B cell (primary cell): Measurements from ENCODE around the gene HOXD10. TPM values are rescaled to one million over a fixed set of nuclear protein-coding genes. Genes with fewer than 3 reads are reported as not detected.

Source experiments
- ATAC-seq: fragments of 200-7000 bp; cut with Tn5 transposase; one replicate; pipeline ENCODE4 v1.10.0; 2021; ENCODE audit warnings: low read depth, mild to moderate bottlenecking, moderate number of reproducible peaks, moderate library complexity
- CTCF ChIA-PET: fragments of 350-600 bp; sonication (Branson Sonifier 250); formaldehyde crosslinking; loops from one replicate; lab custom pipeline; 2021; ENCODE audit warnings: antibody characterized with exemption, inconsistent platforms; lab: Charles Lee
- POLR2A ChIA-PET: fragments of 350-600 bp; sonication (Branson Sonifier 250); formaldehyde crosslinking; loops from one replicate; lab custom pipeline; 2021; ENCODE audit warnings: antibody characterized with exemption; lab: Charles Lee
- DNase-seq: peaks from one replicate; pipeline ENCODE4 v3.0.0; 2013
- H2AFZ ChIP-seq: 2 replicates; pipeline ENCODE4 v1.6.1; 2012; ENCODE audit warnings: mild to moderate bottlenecking, low read depth, low read length; ENCODE audit not compliant: insufficient read depth, poor library complexity, severe bottlenecking
- H3K27ac ChIP-seq, 2 donors: 1 replicate in 1 of 2; 2 replicates in 1 of 2; pipeline ENCODE4 v1.5.1; 2012 to 2013; ENCODE audit warnings: low read length in 2 of 2, mild to moderate bottlenecking in 2 of 2, moderate library complexity in 1 of 2
- H3K27me3 ChIP-seq, 4 experiments: fragments of 200-600 bp in 1 of 4; sonication (generic) in 1 of 4; replicated peaks in 1 of 4; 1 replicate in 2 of 4; 2 replicates in 2 of 4; pipeline versions ENCODE4 v1.6.1 to v1.7.0; 2013 to 2016; ENCODE audit warnings: low read length in 3 of 4, mild to moderate bottlenecking in 2 of 4, mixed read lengths in 1 of 4, moderate library complexity in 1 of 4; ENCODE audit not compliant: insufficient read depth in 4 of 4, control insufficient read depth in 3 of 4; ENCODE audit errors: control extremely low read depth in 1 of 4
- H3K36me3 ChIP-seq, 2 experiments: replicated peaks in 1 of 2; 1 replicate in 1 of 2; 2 replicates in 1 of 2; pipeline versions ENCODE4 v1.6.1 to v1.7.1; 2013; ENCODE audit warnings: low read length in 1 of 2; ENCODE audit not compliant: insufficient read depth in 2 of 2, control insufficient read depth in 1 of 2; ENCODE audit errors: control extremely low read depth in 1 of 2, extremely low read depth in 1 of 2
- H3K4me1 ChIP-seq, 2 donors: fragments of 200-600 bp in 1 of 2; sonication (generic) in 1 of 2; 1 replicate in 1 of 2; 2 replicates in 1 of 2; pipeline versions ENCODE4 v1.5.1 to v1.6.1; 2013 to 2017; ENCODE audit warnings: low read length in 2 of 2; ENCODE audit not compliant: control insufficient read depth in 2 of 2, insufficient read depth in 2 of 2
- H3K4me2 ChIP-seq: replicated peaks from 2 replicates; pipeline ENCODE3; 2012; ENCODE audit warnings: mild to moderate bottlenecking, low read depth, low read length; ENCODE audit not compliant: poor library complexity, severe bottlenecking
- H3K4me3 ChIP-seq, 5 experiments: fragments of 200-600 bp in 1 of 5; sonication (generic) in 1 of 5; 1 replicate in 3 of 5; 2 replicates in 2 of 5; pipeline versions ENCODE4 v1.5.1 to v1.7.0; 2011 to 2016; ENCODE audit warnings: low read length in 4 of 5, mild to moderate bottlenecking in 4 of 5, low read depth in 2 of 5, control low read depth in 1 of 5, moderate library complexity in 1 of 5; ENCODE audit not compliant: insufficient read depth in 1 of 5; ENCODE audit errors: control extremely low read depth in 1 of 5, extremely low read depth in 1 of 5
- H3K79me2 ChIP-seq: fragments of 200-600 bp; sonication (generic); one replicate; pipeline ENCODE4 v1.6.0; 2016; ENCODE audit warnings: low read length; ENCODE audit not compliant: control insufficient read depth, insufficient read depth
- H3K9ac ChIP-seq: fragments of 200-600 bp; sonication (generic); 2 replicates; pipeline ENCODE4 v1.6.1; 2017; ENCODE audit warnings: mild to moderate bottlenecking, low read length, moderate library complexity
- H3K9me3 ChIP-seq, 3 donors: one replicate each; pipeline versions ENCODE4 v1.6.1 to v1.7.1; 2013; ENCODE audit warnings: low read length in 2 of 3; ENCODE audit not compliant: control insufficient read depth in 2 of 3, insufficient read depth in 1 of 3; ENCODE audit errors: control extremely low read depth in 1 of 3
- H4K20me1 ChIP-seq: 2 replicates; pipeline ENCODE4 v1.6.0; 2012; ENCODE audit warnings: mild to moderate bottlenecking, low read length; ENCODE audit not compliant: insufficient read depth, control insufficient read depth, poor library complexity, severe bottlenecking
- H3K27ac Mint-ChIP-seq: one replicate; pipeline ENCODE4 v1.8.0; 2021; ENCODE audit warnings: mixed read lengths
- H3K27me3 Mint-ChIP-seq: one replicate; pipeline ENCODE4 v1.8.0; 2021; ENCODE audit warnings: mixed read lengths
- H3K4me1 Mint-ChIP-seq: one replicate; pipeline ENCODE4 v1.8.0; 2021; ENCODE audit warnings: mixed read lengths
- H3K4me3 Mint-ChIP-seq: one replicate; pipeline ENCODE4 v1.8.0; 2021; ENCODE audit warnings: mixed read lengths
- H3K9me3 Mint-ChIP-seq: one replicate; pipeline ENCODE4 v1.8.0; 2022; ENCODE audit warnings: mixed read lengths; ENCODE audit not compliant: insufficient read depth
- EZH2 ChIP-seq: IDR thresholded peaks from 2 replicates; pipeline ENCODE4 v1.6.1; 2012; ENCODE audit warnings: borderline replicate concordance, low read depth, mild to moderate bottlenecking, moderate library complexity, low read length; ENCODE audit not compliant: insufficient read depth, poor library complexity, severe bottlenecking
- WGBS: methylation state at CpG from one replicate; pipeline ENCODE4 v1.1.5; 2013; ENCODE audit warnings: missing lambda C conversion rate; ENCODE audit not compliant: insufficient coverage; 5-methylcytosine and 5-hydroxymethylcytosine counted together
- intact Hi-C: fragments of 100-400 bp; cut with micrococcal nuclease; formaldehyde crosslinking; loops from one replicate; pipeline ENCODE4 v1.10.0; 2022
- polyA plus RNA-seq: library from polyadenylated mRNA; depleted of rRNA; stranded (reverse); fragments of >200 nt; gene quantifications from 2 replicates; pipeline ENCODE4 v1.2.3, GENCODE V29; 2012
- total RNA-seq, 2 donors: library from RNA; stranded (reverse); fragments of 120-200 nt in 1 of 2; gene quantifications; 1 replicate in 1 of 2; 2 replicates in 1 of 2; pipeline versions ENCODE4 v1.2.3 to v1.2.4, GENCODE V29; 2013 to 2022
- TF ChIP-seq, protein P1 (sequence below): fragments of 200-600 bp; IDR thresholded peaks from one replicate; pipeline ENCODE4 v1.8.0; 2022; ENCODE audit warnings: antibody characterized with exemption, mild to moderate bottlenecking

Gene HOXD10
- total and polyA plus RNA-seq, 2 donors (not counting 1 experiment from before 2014, with no cell fraction given), result not detected

GRCh38 chr2:176111846-176112374, 4.7 kb upstream of the HOXD10 start:
- H3K4me2 ChIP-seq, result no peak overlapping the region
- intact Hi-C loops, result no loop called here
- H3K36me3 ChIP-seq, result no peaks in the 10 kb centered on the region
- H3K9me3 Mint-ChIP-seq, result peaks cover 4% of the 10 kb centered on the region
- no peak overlapping the region for H3K4me3 Mint-ChIP-seq
- peaks cover 0 to 51% (median 1%) of the 10 kb centered on the region in 3 donors for H3K9me3 ChIP-seq
- CTCF ChIA-PET, result interaction anchor here (1.2 to 1.3 kb wide), 2 partner anchors 9 to 343 kb away, joined by 3 to 4 read pairs; no protein-coding TSS in a partner anchor
- no peak overlapping the region for H2AFZ ChIP-seq
- H3K4me1 Mint-ChIP-seq, result peaks cover 5% of the 10 kb centered on the region
- no peak for ATAC-seq
- POLR2A ChIA-PET, result no interaction called here
- no peak overlapping the region for H3K9ac ChIP-seq
- no peak for DNase-seq
- no peaks in the 10 kb centered on the region for H4K20me1 ChIP-seq
- H3K27ac Mint-ChIP-seq, result peak overlapping the region; percentile 20
- H3K27me3 ChIP-seq, result peaks cover 0 to 88% (median 64%) of the 10 kb centered on the region in 4 experiments
- H3K27me3 Mint-ChIP-seq, result peaks cover 78% of the 10 kb centered on the region
- WGBS, result 8% methylated on average over 27 of the region's 29 CpGs
- H3K27ac ChIP-seq, result no peak overlapping the region
- peaks cover 3 to 6% of the 10 kb centered on the region in 2 donors for H3K4me1 ChIP-seq
- TF ChIP-seq, protein P1, sequence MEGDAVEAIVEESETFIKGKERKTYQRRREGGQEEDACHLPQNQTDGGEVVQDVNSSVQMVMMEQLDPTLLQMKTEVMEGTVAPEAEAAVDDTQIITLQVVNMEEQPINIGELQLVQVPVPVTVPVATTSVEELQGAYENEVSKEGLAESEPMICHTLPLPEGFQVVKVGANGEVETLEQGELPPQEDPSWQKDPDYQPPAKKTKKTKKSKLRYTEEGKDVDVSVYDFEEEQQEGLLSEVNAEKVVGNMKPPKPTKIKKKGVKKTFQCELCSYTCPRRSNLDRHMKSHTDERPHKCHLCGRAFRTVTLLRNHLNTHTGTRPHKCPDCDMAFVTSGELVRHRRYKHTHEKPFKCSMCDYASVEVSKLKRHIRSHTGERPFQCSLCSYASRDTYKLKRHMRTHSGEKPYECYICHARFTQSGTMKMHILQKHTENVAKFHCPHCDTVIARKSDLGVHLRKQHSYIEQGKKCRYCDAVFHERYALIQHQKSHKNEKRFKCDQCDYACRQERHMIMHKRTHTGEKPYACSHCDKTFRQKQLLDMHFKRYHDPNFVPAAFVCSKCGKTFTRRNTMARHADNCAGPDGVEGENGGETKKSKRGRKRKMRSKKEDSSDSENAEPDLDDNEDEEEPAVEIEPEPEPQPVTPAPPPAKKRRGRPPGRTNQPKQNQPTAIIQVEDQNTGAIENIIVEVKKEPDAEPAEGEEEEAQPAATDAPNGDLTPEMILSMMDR, result no peak
- TF ChIP-seq EZH2, result no peak
- no peak overlapping the region for H3K4me3 ChIP-seq
- H3K79me2 ChIP-seq, result no peaks in the 10 kb centered on the region
